COLO829 (cell line): ENCODE measurements around the gene IDUA.
A peak's percentile ranks its signal among the peaks of the same experiment; 100 is the strongest.

Source experiments
- DNase-seq: peaks from one replicate; pipeline ENCODE4 v3.0.0; 2012; ENCODE audit warnings: low spot score

IDUA gene

DNA sequence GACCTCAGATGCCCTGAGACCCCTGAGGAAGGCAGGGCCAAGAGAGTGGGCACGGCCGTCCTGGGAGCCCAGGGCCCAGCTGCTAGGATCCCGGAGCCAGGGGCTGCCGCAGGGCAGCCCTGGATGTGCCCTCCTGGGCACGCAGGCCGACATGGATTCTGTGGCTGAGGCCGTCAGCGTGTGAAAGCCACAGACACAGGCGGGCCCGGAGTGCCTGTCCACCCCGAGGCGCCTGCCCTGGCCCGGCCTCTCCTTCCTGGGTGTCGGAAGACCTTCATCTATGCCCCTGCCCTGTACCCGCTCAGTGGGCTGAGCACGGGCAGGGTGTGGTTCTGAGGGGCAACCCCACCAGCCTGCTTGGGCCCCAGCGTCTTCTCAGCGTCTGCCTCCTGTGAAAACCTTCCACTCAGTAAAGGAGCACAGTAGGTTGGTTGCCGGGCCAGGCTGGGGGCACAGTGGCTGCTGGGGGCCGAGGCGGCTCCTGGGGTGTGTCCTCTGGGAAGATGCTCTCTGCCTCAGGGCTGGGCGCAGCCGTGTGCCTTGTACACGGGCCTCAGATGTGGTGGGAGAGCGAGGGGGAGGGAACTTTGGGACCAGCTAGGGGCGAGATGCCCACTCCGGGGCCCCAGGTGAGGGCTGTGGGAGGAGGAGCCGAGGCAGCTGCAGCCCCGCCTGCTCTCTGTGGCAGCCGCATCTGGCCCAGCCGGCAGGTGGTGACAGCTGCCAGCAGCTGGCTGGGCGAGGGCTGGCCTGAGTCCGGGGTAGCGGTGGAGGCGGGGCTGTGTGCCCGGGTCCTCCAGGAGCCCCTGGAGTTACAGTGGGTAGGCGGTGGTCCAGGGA lies 45.3 kb downstream of the IDUA start:
- no peak for DNase-seq

DNA sequence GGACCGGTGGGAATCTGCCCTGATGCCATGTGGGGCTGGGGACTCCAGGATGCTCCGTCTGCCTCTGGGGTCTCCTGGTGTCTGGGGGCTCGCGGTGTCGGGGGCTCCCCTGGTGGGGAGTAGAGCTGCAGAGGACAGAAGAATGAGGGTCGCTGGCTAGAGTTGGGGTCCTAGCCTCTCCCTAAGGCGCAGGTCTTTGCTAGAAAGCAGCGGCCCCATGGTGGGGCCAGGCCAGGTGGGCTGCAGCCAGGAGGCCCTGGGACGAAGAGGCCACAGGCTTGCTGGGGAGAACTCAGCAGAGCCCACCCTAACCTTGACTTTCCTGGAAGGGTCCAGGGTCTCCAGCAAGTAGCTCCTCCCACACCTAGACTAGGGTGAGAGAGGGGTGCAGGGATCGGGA lies 46.0 kb downstream of the IDUA start:
- DNase-seq, result no peak

DNA sequence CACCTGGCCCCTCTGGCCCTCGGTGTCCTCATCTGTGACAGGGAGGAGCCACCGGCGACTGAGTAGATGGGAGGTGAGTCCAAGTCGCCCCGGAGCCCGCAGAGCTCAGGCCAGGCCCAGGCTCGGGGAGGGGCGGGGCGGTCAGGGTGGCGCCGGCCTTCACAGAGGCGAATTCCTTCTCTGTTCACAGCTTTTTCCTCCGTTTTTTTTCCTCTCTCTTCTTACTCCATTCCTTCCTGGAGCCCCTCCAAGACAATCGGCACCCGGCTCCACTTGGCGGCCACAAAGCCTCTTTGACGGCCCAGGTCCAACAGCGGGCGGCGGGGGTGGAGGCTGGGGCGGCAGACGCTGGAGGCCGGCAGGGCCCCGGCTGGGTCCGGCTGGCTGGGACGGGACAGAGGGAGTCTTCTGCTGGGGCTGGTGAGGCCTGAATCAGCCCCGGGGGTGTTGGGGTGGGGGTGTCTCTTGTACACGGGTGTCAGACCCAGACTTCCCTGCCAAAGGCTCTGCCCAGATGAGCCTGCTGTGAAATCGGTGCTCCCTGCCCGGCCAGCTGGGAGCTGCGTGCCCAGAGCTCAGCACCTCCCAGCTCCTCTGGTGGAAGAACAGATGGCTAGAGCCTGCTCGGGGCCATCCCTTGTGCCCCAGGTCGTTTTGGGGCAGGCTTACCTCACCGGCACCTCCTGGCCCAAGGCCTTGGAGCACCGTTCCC lies 47.2 kb downstream of the IDUA start:
- DNase-seq, result no peak

DNA sequence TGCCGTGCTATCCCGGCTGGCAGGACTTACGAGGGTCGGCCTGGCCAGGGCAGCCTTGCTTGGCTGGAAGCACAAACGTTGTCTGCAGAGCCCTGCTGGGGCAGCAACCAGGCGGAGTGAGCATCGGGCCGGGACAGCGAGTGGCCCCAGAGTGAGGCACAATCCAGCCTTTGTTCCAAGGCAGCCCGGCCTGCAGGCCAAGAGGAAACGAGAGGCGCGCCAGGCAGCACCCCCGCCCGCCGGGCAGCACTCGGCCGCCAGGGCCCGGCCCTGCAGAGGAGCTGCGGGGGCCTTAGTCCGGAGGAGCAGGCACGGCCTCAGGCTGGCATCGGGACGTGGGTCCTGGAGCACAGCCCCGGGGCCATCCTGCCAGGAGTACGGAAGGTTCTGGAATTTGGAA lies 48.7 kb downstream of the IDUA start:
- peak; percentile 64 for DNase-seq

DNA sequence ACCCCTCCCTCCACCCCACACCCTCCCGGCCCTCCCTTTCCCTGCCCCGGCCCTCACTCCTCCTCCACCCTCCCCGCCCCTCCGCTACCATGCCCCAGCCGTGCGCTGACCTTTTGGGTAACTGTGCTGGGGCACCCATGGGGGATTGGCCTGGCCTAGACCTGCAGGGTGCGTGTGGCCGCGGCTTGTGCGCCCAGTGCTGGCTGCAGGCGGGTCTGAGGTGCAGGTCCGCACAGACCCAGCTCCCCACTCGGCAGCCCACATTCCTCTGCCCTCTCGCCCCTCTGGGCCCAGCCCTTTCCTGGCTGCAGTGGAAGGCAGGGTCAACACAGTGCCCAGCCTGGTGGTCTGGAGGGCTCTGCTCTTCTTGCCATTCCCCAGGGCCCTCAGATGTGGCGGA lies 49.3 kb downstream of the IDUA start:
- no peak for DNase-seq

DNA sequence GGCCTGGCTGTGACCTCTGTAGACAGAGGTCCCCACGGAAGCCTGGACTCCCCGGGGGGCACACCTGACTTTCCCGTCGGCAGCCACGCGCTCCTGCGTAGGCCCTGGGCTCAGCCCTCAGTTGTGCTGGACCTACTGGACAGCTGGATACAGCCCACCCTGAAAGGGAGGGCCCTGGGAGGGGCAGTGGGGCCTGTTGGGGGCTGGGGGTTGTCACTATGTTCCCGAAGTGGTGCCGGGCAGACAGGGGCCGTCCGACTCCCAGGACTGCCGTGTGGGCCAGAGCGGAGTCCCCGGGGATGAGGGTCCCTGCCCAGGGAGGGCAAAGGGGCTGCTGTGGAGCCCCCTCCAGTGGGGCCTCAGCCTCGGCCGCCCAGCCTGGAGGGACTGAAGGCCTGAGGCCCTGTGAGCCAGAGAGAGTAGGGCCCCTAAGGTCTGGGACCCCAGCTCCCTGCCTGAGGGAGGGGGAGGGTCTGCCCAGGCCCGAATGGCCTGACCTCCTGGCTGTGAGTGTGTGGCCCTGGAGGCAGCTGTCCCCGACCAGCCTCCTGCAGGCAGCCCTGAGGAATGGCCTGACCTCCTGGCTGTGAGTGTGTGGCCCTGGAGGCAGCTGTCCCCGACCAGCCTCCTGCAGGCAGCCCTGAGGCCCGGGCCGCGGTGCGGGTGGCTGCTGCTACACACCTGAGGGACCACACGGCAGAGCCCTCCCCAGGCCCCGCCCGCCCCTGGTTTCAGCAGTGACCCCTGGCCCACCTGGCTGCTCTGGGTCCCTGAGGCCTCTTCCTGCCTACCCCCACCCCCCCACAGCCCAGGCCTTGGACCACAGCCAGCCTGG lies 50.3 kb downstream of the IDUA start:
- DNase-seq, result no peak

DNA sequence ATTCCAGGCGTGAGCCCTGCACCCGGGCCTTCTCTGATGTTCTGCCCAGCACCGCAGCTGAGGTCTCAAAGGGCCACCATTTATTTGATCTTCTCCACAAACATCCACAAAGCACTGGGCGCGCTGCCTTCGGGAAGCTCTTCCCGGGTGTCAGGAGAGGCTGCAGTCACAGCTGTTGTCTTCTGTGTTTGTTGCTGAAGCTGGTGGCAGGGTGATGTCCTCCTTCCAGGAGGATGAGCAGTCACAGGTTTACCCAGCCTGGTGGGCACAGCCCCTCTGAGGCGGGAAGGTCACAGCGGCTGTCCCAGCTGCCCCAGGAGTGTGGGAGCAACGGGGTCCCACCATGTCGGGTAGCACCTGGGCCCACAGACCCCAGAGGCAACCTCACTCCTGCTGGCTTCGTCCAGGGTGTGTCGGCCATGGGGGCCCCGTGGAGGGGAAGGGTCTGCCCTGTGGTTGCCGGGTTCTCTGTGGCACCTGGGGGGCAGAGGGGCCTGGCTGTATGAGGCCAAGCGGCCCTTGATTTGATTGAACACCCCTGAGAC lies 52.2 kb downstream of the IDUA start:
- no peak for DNase-seq

DNA sequence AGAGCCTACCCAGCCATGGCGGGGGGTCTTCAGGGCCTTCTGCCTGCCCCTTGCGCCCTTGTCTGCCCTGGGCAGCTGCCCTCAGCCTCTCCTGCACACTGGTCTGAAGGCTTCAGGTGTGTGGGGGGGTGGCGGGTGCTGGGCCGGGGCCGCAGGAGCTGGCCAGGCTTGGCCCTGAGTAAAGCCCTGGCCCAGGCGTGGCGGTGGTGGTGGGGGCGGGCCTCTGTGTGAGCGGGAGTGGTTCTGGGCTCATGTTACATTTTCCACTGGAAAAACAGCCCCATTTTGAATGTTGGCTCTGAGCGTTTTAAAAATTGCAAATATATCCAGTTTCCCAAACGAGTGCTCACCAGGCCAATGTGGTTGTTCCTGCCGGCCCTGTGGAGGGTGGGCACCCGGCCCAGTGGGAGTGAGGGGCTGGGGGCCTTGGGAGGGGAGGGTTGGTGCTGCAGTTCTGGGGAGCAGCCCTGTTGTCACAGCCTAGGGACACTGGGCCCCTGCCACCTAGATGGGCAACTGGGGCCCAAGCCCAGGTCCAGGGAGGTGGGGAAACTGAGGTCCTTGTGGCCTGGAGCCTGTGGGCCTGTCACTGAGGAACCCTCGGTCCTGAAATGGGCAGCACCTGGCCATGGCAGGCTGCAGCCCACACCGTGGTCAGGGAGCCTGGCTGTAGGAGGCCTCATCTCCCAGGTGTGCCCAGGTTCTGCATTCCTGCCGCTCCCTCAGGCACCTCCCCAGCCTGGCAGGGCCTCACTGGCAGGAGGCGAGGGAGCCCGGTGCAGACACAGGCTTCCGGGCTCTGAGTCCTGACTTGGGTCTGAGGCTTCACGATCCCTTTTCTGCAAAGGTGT lies 52.9 kb downstream of the IDUA start:
- no peak for DNase-seq

DNA sequence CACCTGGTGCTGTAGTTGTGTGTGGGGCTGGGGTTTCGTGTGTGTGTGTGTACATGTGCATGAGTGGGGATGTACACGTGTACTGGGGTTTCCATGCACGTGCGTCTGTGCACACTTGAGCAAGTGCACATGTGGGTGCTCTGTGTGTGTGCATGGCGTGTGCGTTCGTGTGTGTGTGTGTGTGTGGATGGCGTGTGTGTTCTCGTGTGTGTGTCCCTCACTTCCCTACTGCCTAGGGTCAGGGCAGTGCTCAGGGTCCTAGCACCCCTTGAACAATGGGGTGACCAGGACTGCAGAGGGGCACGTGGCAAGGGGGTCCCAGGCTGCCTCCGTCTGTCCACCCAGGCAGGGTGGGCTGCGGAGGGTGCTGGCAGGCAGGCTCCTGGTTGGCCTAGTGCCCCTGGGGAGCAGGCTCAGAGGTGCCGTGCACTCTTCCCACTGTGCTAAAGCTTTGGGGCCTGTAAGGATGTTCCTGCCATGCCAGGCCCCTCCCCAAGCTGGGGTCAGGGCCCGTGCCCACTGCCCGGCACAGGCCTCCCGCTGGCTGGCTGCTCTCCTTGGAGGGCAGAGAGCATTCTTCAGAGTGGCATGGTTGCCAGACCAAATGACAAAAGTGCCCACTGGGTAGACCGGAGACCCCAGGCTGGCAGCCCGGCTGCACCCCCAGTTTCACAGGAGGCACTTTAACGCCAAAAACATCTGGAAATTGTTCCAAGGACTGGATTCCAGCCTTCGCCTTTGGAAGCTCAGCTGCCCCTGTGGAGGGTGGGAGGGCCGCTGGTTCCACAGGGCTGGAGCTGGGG lies 53.7 kb downstream of the IDUA start:
- no peak for DNase-seq

DNA sequence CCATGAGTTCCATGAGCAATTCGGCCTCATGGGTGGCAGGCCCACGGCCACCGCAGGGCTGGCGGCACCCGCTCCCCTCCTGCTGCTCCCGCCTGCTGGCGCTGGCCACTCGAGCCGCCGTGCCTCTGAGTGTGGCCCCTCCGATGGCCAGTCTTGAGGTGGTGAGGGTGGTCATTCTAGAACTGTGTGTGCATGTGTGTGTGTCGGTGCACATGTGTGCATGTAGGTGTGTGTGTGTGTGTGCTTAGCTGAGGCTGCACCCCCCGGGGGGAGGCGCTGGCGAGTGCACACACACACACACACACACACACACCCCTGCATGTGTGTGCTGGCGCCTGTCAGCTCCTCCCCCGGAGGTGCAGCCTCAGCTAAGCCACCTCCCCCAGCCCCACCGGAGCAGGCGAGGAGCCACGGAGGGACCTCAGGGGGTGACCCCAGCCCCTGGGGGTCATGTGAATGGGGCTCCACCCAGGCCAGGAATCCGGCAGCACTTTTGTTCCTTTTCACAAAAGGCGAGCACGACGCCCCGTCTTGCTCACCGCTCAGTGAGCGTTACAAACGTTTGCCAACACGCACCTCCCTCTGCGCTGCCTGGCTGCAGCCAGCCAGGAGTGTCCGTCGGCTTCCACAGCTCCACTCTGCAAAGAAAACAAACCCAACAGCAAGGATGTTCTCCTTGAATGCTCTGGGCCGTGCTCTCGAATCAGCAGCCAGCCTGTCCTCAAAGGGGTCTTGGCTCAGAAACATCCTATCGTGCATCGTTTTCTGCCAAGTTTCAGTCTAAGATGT lies 54.5 kb downstream of the IDUA start:
- DNase-seq, result no peak

DNA sequence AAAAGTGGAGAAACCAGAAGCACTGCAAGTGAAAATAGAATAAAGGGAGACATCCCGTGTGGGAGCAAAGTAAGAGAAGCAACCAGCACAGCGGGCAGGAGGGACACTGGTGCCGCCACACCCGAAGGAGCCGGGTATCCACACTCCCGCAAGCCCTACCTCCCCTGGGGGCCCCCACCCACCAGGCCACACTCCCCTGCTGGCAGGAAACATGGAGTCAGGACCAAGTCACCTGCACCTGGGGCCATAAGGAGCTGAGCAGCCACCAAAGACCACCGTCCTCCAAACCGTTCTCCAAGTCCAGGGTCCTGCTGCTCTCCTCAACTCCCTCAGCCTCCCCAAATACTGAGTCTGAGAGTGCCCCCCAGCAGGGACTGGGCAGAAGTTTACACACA lies 55.1 kb downstream of the IDUA start:
- DNase-seq, result no peak

DNA sequence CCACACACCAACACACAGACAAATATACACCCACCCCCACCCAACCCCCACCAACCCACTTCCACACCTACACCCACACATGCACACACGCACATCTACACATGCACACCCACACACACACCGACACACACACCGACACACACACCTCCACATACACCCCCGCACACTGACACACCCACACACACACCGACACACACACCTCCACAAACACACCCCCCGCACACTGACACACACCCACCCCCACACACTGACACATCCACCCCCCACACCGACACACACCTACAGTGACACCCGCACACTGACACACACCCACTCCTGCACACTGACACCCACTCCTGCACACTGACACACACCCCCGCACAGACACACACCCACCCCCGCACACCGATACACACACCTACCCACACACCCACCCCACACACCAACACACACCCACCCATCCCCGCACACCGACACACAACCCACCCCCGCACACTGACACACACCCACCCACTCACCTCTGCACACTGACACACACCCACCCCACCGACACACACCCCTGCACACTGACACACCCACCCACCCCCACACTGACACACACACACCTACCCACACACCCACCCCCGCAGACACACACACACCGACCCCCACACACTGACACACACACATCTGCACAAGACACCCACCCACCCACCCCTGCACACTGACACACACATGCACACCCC lies 55.7 kb downstream of the IDUA start:
- no peak for DNase-seq

DNA sequence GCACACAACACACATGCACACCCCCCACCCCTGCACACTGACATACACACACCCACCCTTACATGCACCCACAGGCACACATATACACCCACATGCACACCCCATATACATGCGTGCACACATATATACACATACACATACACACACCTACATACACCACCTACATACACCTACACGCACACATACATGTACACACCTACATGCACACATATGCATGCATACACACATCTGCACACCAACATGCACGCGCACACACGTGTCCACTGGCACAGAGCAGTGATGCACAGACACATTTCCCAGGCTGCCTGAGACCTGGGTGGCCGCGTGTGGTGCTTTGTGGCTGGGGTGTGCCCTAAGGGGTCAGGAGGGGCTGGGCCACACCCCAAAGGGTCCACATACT lies 56.3 kb downstream of the IDUA start:
- no peak for DNase-seq

DNA sequence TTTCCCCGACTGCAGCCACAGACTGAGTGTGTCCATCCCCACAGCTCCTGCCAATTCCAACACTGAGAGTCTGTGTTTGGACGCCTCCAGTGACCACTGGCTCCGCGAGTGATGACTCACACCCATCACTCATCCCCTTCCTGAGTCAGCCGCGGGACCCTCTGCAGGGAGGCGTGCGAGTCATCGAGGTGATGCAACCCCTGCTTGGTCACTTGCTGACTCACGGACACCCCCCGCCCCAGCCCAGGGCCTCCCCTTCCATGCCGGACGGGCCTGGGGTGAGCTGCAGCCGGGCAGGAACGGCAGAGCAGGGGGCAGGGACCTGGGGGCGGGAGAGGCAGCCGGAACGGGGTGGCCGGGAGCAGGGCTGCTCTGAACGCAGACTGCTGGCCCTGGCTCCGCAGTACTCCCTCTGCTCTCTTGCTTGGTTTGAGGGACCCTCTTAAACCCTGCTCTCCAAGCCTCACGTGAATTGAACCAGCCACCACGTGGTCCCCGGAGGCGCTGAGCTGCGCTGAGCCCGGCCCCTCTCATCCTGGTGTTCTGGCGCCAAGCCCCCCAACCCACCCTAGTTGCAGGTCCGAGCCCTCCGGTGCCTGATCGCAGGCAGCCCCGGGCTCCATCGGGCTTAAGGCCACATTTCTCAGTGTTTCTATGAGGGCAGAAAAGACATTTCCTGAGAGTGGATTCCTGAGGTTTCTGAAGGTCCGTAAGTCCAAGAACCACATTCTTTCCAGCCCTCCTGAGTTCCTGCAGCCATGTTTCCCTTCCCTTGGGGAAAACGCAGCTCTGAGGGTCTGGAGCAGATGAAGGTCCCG lies 57.0 kb downstream of the IDUA start:
- DNase-seq, result peak; percentile 76

DNA sequence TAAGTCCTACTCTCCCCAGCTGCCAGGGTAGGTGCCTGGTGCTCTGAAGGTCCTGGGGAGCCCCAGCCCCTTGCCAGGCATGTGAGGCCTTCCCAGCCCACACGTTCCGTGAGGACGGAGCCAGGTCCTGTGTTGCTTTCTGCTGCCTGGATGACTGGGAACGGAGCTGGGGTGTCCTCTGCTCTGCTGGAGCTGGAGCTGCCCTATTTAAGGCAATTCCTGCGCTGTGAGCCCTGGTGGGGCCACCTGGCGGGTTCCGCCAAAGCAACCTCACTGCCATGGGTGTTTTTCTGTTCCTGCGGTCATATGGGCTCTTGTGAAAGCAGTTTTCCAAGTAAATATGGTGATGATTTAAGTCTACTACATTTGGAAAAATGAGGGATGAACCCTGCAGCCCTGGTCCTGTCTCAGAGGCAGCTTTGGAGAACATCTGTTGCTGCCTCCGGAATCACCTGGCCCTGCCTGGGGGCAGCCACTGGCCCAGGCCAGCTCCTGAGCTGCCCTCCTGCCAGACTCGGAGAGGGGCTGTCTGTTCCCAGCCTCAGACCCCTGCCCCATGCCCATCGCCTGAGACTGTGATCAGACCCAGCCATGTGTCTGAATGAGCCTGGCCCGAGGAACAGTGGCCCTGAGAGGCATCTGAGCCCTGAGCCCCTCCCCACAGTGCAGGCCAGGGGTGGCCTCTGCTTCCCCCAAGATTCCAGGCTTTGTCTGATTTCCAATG lies 57.8 kb downstream of the IDUA start:
- no peak for DNase-seq

DNA sequence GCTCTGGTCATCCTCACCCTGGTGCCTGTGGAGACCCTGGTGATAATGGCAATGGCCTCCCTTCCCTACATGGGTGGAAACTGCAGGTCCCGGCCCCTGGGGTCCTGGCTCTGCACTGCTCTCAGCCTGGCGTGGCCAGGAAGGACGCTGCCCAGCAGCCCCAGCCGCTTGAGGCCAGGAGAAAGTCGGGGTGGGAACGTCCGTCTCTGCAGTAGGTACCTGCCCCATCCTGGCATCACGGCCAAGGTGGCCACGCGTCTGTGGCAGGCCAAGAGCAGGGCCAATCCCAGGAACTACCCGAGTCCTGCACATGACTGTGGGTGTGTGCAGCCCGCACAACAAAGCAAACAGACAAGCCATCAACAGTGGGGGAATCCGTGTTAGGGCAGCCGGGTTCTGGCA lies 58.4 kb downstream of the IDUA start:
- DNase-seq, result no peak

DNA sequence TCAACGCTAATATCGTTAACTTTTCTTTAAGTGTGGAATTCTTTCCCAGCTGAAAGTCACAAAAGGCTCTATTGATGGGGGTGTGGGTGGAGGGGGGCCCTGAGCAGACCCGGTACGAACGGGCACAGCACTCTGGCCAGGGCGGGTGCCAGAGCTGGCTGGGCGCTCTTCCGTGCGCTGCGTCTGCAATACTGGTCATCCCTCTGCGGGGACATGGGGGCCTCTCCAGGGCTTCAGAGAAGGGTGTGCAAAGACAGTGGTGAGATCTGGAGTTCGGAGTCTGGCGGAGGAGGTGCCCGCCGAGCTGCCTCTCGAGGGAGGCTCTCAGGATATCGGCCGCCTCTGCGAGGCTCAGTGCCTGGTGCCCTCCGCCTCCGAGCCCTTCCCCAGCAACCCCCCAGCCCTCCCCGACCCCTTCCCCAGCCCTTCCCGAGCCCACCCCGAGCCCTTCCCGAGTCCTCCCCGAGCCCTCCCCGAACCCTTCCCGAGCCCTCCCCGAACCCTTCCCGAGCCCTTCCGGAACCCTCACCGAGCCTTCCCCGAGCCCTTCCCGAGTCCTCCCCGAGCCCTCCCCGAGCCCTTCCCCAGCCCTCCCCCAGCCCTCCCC lies 58.9 kb downstream of the IDUA start:
- DNase-seq, result peak; percentile 22
